ENCODE results near the gene DNAH12.

GRCh38 chr3:57275393-57275792 lies 268.8 kb downstream of the DNAH12 start:
- no peak for TF ChIP-seq YBX1 (IDR thresholded peaks at IDR 0.05)
- no peak for TF ChIP-seq CTCF (IDR thresholded peaks at IDR 0.05 in 2 of 3, conservative IDR thresholded peaks at IDR 0.05 in 1 of 3; ENCODE audit: control insufficient read depth in 2 of 3, extremely low read depth in 1 of 3, insufficient read depth in 1 of 3, low read depth in 3 of 3, low read length in 3 of 3)
- TF ChIP-seq ZNF274 (IDR thresholded peaks at IDR 0.05; ENCODE audit: insufficient read depth, insufficient read length) = no peak
- TF ChIP-seq NFYB (IDR thresholded peaks at IDR 0.05; ENCODE audit: insufficient read depth, low read depth, low read length) = no peak
- TF ChIP-seq KDM1A (IDR thresholded peaks at IDR 0.05; ENCODE audit: borderline replicate concordance) = no peak
- no peak for TF ChIP-seq MYC (IDR thresholded peaks at IDR 0.05; ENCODE audit: insufficient read depth, insufficient read length, insufficient replicate concordance, low read length, severe bottlenecking)
- no peak for TF ChIP-seq CREB1 (IDR thresholded peaks at IDR 0.05; ENCODE audit: low read depth)
- no peak for TF ChIP-seq MAX (IDR thresholded peaks at IDR 0.05; ENCODE audit: low read depth, low read length)
- TF ChIP-seq HCFC1 (IDR thresholded peaks at IDR 0.05; ENCODE audit: low read length) = no peak
- no peak for TF ChIP-seq EP300 (IDR thresholded peaks at IDR 0.05; ENCODE audit: borderline replicate concordance in 1 of 2, control insufficient read depth in 1 of 2, low read depth in 2 of 2, low read length in 2 of 2)
- no peak for TF ChIP-seq IRF5 (IDR thresholded peaks at IDR 0.05; ENCODE audit: borderline replicate concordance)
